PFSK-1 (cell line): ENCODE results near the gene METTL22.

Experiments
- POLR2AphosphoS5 ChIP-seq: IDR thresholded peaks from 2 replicates; pipeline ENCODE4 v1.6.1; 2012; ENCODE audit warnings: low read depth, mild to moderate bottlenecking, control low read depth, low read length, moderate library complexity
- SIN3A ChIP-seq: IDR thresholded peaks from 2 replicates; pipeline ENCODE4 v1.6.1; 2012; ENCODE audit warnings: mild to moderate bottlenecking, low read length, moderate library complexity, borderline replicate concordance; ENCODE audit not compliant: insufficient read depth
- TAF1 ChIP-seq: IDR thresholded peaks from 2 replicates; pipeline ENCODE4 v1.6.1; 2012; ENCODE audit warnings: low read length, control low read depth, borderline replicate concordance; ENCODE audit not compliant: insufficient read depth

DNA sequence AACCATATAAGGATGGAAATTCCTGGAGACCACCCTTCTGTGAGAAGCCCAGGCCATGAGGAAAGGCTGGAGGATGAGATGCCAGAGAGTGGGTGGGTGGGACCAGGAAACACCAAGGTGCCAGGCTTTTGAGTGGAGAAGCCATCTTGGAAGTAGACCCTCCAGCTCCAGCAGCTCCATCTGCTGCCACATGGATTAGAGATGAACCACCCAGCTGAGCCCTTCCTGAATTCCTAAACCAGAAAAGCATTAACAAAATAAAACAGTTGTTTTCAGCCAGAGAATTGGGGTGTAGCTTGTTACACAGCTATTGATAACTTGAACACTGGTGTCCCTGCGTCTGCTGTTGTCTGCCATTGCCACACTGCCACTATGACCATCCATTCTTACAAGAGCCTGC is 24.9 kb upstream of the METTL22 start:
- TF ChIP-seq POLR2AphosphoS5 (no peak), TAF1 (no peak), SIN3A (no peak)
